NCI-H524 treated with DMSO at 0.1 percent for 48 hours (cell line): Measurements from ENCODE around the gene MDGA2.
A peak's percentile ranks its signal among the peaks of the same experiment; 100 is the strongest.
"Not testable (repeated sequence)": the region's sequence is repeated elsewhere in the genome, so short reads cannot be mapped to it uniquely, and the experiment has no call there.

Source experiments
- DNase-seq: peaks from one replicate; lab custom pipeline; 2025; lab: John Stamatoyannopoulos, UW

Gene MDGA2

GRCh38 chr14:47624126-47624525 lies 51.3 kb downstream of the MDGA2 start:
- DNase-seq: not testable (repeated sequence)

DNA sequence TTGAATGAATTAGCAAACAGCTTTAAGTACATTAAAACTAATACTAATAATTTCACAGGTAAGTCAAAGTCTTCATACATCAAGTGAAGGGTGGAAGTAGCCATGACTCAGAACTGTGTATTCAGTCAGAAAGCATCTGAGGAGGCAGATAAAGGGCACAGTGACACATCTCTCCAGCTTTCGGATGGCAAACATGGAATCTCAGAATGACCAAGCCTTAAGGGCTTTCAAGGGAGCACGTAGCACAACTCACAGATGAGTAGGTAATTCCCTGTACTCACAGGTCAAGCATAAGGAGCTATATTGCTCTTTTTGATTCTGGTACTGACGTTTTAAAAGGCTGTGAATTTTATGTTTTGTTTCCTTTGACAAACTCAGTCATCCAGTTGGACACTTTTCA lies 56.0 kb downstream of the MDGA2 start:
- DNase-seq: no peak

GRCh38 chr14:47606566-47606965 lies 68.8 kb downstream of the MDGA2 start:
- DNase-seq: no peak

DNA sequence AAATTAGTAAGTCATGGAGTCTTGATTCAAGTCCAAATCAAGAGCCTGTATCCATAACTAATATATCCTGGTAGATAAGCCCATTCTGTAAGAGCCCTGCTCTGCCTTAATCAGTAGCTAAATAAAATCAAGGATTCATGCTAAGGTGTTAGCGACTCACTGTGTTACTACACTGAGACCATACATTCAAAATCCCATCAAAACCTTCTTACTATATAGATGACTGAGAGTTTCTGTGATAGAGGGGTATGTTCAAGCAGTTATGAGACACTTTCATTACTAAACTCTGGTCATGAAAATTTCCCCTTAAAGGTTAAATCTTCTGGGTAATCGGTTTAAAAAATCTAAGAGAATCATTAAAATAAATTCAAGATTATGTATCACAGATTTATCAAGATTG lies 78.5 kb downstream of the MDGA2 start:
- DNase-seq: no peak

GRCh38 chr14:47596232-47596631 lies 79.2 kb downstream of the MDGA2 start:
- DNase-seq: no peak

GRCh38 chr14:47595552-47595951 lies 79.9 kb downstream of the MDGA2 start:
- no peak for DNase-seq

- no peak for DNase-seq
Measured at GRCh38 chr14:47590767-47591495, 84.5 kb downstream of the MDGA2 start.

GRCh38 chr14:47585447-47585846 lies 90.0 kb downstream of the MDGA2 start:
- no peak for DNase-seq

DNA sequence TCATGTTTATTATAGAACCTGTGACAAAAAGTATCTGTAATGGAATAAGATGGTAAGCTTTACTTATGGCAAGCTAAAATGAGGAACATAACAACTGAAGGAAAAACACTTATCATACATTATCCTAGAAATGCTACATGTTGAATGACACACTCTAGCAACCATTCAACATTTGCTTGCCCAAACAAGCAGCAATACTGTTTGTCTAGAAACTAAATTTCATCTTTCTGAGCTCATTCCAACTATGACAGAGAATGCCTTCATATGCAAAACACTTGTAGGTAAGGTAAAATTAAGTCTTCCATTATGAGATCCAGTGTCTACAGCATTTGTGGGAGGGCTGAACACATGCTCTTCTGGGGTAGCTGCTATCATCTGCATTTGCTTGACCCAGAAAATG lies 108.1 kb downstream of the MDGA2 start:
- DNase-seq: no peak

DNA sequence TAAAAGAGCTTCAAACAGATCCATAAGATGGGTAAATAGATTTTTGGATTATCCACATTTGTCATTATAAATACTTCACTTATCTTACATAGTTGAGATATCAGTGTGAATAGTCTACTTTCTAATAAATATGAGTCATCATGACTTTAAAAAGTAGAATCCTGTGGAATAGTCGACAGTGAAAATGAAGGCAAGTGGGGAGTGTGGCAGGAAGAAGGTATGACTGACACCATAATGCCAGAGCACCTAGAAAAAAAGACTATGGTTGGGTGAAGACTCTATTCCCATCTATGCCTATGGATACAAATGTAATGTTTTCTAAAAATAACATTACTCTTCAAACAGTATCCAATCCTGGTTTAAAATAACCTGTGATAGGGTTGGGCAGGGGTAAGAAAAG lies 117.5 kb downstream of the MDGA2 start:
- no peak for DNase-seq

- no peak for DNase-seq
Measured at GRCh38 chr14:47555333-47555732, 120.1 kb downstream of the MDGA2 start.

DNA sequence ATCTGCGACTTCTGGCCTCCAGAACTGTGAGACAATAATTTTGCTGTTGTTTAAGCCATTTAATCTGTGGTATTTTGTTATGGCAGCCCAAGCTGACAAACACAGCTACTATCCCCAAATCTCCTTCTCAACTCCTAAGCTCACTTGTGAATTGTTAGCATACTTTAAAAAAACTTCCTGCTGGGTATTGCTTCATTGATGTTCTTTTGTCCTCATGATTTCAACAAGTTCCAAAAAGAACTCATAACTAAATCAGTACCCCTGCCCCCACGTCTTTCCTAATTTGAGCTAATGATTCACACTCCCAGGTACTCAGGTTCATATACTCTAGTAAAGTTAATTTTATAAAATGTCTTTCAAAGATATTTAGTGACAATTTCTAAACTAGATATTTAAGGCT lies 125.5 kb downstream of the MDGA2 start:
- no peak for DNase-seq

- no peak for DNase-seq
Measured at GRCh38 chr14:47543459-47543858, 131.9 kb downstream of the MDGA2 start.

GRCh38 chr14:47541662-47542061 lies 133.7 kb downstream of the MDGA2 start:
- DNase-seq: no peak

DNA sequence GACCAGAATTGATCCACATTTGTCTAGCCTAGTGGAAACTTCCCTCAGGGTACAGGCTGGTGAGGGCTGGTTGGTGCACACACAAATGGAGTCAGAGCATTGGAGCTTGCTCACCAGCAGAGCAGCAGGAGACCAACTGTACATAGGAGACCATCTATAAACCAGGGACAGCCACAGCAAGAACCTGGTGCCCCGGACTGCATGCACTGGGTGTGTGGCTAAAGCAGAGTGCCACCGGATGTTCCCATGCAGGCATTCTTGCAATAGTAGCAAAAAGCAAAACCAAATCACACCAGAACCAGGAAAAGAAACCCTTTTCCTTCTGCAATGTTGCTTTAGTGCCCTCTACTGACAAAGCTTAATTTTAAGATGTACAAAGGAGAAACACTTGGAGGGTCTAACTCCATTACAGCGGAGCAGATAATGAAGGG lies 136.4 kb downstream of the MDGA2 start:
- DNase-seq: peak; percentile 13

DNA sequence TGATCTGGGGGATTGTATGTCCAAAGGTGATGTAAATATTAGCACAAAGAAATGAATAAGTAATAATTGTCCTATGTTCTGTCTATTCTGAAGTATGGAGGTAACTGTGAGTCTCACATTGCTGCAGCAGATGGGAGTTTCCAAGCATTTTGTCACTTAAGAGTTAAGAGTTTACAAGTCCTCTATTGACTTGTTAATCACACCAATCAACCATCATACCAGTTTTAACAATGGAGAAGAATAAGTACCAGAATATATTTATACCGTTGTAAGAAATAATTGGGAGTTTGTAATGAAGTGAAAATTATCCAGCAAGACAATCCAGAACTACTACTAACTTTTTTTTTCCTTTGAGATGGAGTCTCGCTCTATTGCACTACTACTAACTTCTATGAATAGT lies 139.1 kb downstream of the MDGA2 start:
- DNase-seq: peak; percentile 48

DNA sequence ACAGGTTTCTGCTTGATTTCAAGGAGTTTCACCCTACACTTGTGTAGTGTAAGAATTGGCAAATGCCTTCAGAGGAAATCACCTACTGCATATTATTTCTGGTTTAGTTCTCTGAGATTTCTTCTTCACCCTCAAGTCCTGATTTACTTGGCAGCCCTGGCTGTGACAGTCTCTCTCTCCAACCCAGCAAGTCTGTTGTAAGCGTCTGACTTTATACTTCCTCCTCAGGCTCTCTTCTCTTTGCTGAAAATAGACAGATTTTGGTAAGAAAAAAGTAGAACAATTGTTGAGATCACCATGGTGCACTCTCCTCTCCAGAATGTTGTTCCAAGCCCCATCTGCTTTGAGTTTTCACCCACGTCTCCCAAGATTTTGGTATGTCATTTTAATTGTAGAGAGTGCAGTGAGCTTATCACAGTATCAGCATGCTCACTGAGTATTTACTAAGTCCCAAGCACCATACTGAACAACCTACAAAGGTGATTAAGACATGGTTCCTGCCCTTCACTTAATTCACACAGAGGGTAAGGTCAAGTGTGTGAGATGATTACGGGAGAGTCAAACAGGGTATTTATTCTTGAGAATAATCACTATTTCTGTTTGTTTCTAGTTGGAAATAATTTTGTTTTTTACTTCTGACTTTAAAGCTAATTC lies 148.7 kb downstream of the MDGA2 start:
- no peak for DNase-seq

- DNase-seq: no peak
Measured at GRCh38 chr14:47524524-47524923, 150.9 kb downstream of the MDGA2 start.

DNA sequence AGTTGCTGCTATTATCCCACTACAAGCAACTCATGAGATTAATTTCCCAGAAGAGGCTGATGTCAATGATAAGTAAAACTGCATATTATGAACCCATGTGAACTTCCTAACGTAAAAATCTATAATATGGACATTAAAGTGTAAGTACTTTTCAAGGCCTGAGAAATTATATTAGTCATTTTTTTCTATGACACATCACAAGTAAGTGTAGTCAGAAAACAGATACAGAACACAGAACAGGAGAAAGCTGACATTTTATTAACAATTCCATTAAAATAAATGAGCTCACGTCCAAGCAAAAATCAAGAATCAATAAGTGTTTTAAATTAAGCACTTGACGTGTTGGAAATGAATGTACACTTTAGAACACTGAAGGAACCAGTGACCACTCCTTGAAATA lies 155.0 kb downstream of the MDGA2 start:
- DNase-seq: no peak

DNA sequence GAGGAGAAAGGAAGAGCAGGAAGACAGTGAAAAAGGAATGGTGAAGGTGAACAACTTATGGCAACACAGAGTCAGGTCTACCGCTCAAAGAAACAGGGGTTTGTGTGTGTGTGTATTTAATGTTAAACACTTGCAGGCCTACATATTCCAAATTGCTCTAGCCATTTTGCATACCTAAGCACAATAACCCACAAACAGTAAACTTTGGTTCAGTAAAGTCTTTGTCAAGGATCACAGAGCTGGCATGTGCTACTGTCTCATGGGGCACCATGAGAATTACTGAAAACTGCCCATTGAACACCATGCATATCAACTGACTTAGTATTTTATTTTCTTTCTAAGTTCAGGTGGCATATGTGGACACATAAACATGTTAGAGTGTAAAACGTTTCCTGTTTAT lies 163.6 kb downstream of the MDGA2 start:
- no peak for DNase-seq

DNA sequence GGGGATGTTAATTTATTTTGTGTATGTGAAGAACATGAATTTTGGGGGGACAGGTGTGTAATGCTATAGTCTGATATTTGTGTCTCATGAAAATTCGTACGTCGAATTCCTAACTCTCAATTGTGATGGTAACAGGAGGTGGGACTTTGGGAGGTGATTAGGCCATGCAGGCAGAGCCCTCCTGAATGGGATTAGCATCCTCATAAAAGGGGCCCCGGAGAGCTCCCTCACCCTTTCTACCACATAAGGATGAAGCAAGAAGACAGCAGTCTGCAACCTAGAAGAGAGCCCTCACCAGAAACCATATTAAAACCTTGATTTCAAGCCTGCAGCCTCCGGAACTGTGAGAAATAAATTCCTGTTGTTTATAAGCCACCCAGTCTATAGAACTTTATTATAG lies 165.4 kb downstream of the MDGA2 start:
- DNase-seq: no peak

DNA sequence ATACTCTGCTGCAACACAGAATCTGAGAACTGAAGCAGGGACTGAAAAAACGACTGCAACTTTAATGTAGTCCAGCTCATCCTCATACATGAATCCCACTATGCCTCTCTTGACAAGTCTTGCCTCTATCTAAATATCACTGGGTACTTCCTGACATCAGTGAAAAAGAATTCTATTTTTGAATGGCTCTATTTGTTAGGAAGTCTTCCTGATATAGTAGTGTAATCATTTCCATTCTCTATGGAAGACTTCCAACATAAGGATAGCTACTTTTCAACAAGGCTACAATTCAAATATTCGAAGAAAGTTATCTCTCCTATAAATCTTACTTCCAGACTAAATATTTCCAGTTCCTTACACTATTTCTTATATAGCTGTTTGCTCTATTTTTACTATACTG lies 167.5 kb downstream of the MDGA2 start:
- DNase-seq: no peak

DNA sequence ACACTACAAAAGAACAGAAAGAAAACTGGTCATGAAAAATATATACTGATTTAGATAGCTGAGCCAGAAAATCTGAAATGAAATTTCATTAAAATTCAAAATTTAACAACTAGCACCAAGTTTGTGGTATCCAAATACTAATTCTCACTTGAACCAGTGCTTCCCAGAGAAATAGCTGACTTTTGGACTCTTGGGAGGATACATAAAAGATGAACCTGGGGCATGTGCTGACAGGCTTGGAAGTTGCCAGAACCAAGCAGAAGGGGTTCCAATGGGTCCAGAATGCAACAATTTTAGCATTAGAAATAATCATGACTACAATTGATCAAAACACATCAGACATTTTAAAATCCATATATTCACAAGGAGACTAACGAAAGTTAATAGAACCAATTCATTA lies 175.0 kb downstream of the MDGA2 start:
- no peak for DNase-seq

DNA sequence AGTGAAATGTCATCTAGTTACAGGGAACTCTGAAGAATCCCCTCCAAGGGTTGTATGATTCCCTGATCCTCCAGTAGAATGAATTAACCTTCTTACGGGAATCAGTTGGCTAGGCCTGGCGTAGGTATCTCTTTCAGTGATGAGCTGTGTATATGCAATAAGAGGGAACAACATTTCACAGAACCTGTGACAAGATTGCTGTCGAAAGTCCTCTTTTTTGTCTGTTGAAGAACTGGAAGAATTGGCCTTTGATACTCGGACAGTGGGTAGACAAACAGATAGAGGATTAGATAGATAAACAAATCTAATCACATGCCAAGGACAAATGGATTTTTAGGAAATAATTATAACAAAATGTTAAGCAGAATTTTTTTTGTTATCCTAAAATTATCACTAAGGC lies 184.6 kb downstream of the MDGA2 start:
- DNase-seq: no peak
